ENCODE measurements around the gene GULP1.

The GULP1 gene

GRCh38 chr2:188345020-188345419 is 53.3 kb downstream of the GULP1 start:
- Histone ChIP-seq H3K4me3 (ENCODE audit: low read depth, low read length) (no peak overlapping the region), H3K4me1 (no peaks in the 10 kb centered on the region), H3K27me3 (no peaks in the 10 kb centered on the region), H3K36me3 (no peaks in the 10 kb centered on the region), H3K9me3 (no peaks in the 10 kb centered on the region)
- no peak for DNase-seq
- TF ChIP-seq CTCF (IDR thresholded peaks at IDR 0.05; ENCODE audit: low read depth, low read length), result no peak

- Histone ChIP-seq H3K9me3 (no peaks in the 10 kb centered on the region), H3K4me3 (ENCODE audit: low read depth, low read length) (no peak overlapping the region), H3K27me3 (no peaks in the 10 kb centered on the region), H3K36me3 (no peaks in the 10 kb centered on the region), H3K4me1 (no peaks in the 10 kb centered on the region)
- no peak for DNase-seq
- TF ChIP-seq CTCF (IDR thresholded peaks at IDR 0.05; ENCODE audit: low read depth, low read length), result no peak
Observed at GRCh38 chr2:188345426-188345825, 53.8 kb downstream of the GULP1 start.

- DNase-seq, result no peak
- Histone ChIP-seq H3K9me3 (no peaks in the 10 kb centered on the region), H3K27me3 (no peaks in the 10 kb centered on the region), H3K4me1 (no peaks in the 10 kb centered on the region), H3K36me3 (no peaks in the 10 kb centered on the region), H3K4me3 (ENCODE audit: low read depth, low read length) (no peak overlapping the region)
- TF ChIP-seq CTCF (IDR thresholded peaks at IDR 0.05; ENCODE audit: low read depth, low read length), result no peak
Observed at GRCh38 chr2:188345831-188346458, 54.3 kb downstream of the GULP1 start.

GRCh38 chr2:188349019-188349418 is 57.3 kb downstream of the GULP1 start:
- DNase-seq, result no peak
- Histone ChIP-seq H3K4me1 (no peaks in the 10 kb centered on the region), H3K9me3 (no peaks in the 10 kb centered on the region), H3K27me3 (no peaks in the 10 kb centered on the region), H3K36me3 (no peaks in the 10 kb centered on the region), H3K4me3 (ENCODE audit: low read depth, low read length) (no peak overlapping the region)
- no peak for TF ChIP-seq CTCF (IDR thresholded peaks at IDR 0.05; ENCODE audit: low read depth, low read length)

GRCh38 chr2:188353282-188353681 is 61.6 kb downstream of the GULP1 start:
- no peak for DNase-seq
- H3K36me3 ChIP-seq, result no peaks in the 10 kb centered on the region
- no peaks in the 10 kb centered on the region for H3K9me3 ChIP-seq
- no peak overlapping the region for H3K4me3 ChIP-seq (ENCODE audit: low read depth, low read length)
- TF ChIP-seq CTCF (IDR thresholded peaks at IDR 0.05; ENCODE audit: low read depth, low read length), result no peak
- H3K27me3 ChIP-seq, result no peaks in the 10 kb centered on the region
- H3K4me1 ChIP-seq, result no peaks in the 10 kb centered on the region

- Histone ChIP-seq H3K36me3 (no peaks in the 10 kb centered on the region), H3K27me3 (no peaks in the 10 kb centered on the region), H3K4me3 (ENCODE audit: low read depth, low read length) (no peak overlapping the region), H3K9me3 (no peaks in the 10 kb centered on the region), H3K4me1 (no peaks in the 10 kb centered on the region; the same call in 1 of the 2 replicates)
- TF ChIP-seq CTCF (IDR thresholded peaks at IDR 0.05; ENCODE audit: low read depth, low read length), result no peak
- no peak for DNase-seq
Observed at GRCh38 chr2:188360485-188361263, 69.0 kb downstream of the GULP1 start.

Measured in BE2C (cell line).